NCI-H1048 (cell line): ENCODE results near the gene DAAM1.

Experiments
- DNase-seq: peaks from one replicate; lab custom pipeline; 2025; lab: John Stamatoyannopoulos, UW

DAAM1 gene

GRCh38 chr14:59187802-59188460, 536 bp upstream of the DAAM1 start:
- DNase-seq: no peak

- no peak for DNase-seq
Measured at GRCh38 chr14:59189091-59189785, 771 bp downstream of the DAAM1 start.

- peak; percentile 44 for DNase-seq
Measured at GRCh38 chr14:59189786-59190368, 1.4 kb downstream of the DAAM1 start.

- no peak for DNase-seq
Measured at GRCh38 chr14:59190372-59190771, 1.9 kb downstream of the DAAM1 start.

- DNase-seq: no peak
Measured at GRCh38 chr14:59195912-59196311, 7.4 kb downstream of the DAAM1 start.

- no peak for DNase-seq
Measured at GRCh38 chr14:59197695-59198262, 9.3 kb downstream of the DAAM1 start.

GRCh38 chr14:59199205-59199604, 10.7 kb downstream of the DAAM1 start:
- no peak for DNase-seq

GRCh38 chr14:59199614-59200013, 11.1 kb downstream of the DAAM1 start:
- DNase-seq: no peak

- DNase-seq: no peak
Measured at GRCh38 chr14:59200195-59200594, 11.7 kb downstream of the DAAM1 start.

GRCh38 chr14:59202031-59202430, 13.6 kb downstream of the DAAM1 start:
- DNase-seq: no peak

- DNase-seq: no peak
Measured at GRCh38 chr14:59204305-59204704, 15.8 kb downstream of the DAAM1 start.

GRCh38 chr14:59206892-59207291, 18.4 kb downstream of the DAAM1 start:
- no peak for DNase-seq

GRCh38 chr14:59207506-59207933, 19.1 kb downstream of the DAAM1 start:
- no peak for DNase-seq

GRCh38 chr14:59208224-59208814, 19.9 kb downstream of the DAAM1 start:
- DNase-seq: no peak

GRCh38 chr14:59208954-59209353, 20.5 kb downstream of the DAAM1 start:
- no peak for DNase-seq

GRCh38 chr14:59210621-59211020, 22.2 kb downstream of the DAAM1 start:
- DNase-seq: no peak

- DNase-seq: no peak
Measured at GRCh38 chr14:59213368-59214315, 25.2 kb downstream of the DAAM1 start.

GRCh38 chr14:59214702-59215302, 26.3 kb downstream of the DAAM1 start:
- no peak for DNase-seq

- no peak for DNase-seq
Measured at GRCh38 chr14:59215322-59215721, 26.9 kb downstream of the DAAM1 start.

- DNase-seq: no peak
Measured at GRCh38 chr14:59215757-59216156, 27.3 kb downstream of the DAAM1 start.

- DNase-seq: no peak
Measured at GRCh38 chr14:59217011-59217410, 28.5 kb downstream of the DAAM1 start.
